ENCODE data around the gene RHEX.

RHEX gene

DNA sequence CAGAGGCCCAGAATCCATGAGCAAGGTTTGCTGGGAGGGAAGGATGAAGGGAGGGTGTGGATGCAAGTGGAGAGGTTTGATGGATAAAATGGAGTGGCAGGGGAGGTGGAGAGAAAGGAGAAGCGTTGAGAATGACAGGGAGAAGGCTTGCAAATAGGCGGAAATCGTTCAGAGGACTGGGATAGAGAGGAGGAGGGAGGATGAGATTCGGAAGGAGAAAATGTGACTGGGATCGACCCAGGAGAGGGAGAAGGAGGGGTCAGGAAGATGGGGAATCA, 63.8 kb downstream of the RHEX start:
- TF ChIP-seq, protein P1, sequence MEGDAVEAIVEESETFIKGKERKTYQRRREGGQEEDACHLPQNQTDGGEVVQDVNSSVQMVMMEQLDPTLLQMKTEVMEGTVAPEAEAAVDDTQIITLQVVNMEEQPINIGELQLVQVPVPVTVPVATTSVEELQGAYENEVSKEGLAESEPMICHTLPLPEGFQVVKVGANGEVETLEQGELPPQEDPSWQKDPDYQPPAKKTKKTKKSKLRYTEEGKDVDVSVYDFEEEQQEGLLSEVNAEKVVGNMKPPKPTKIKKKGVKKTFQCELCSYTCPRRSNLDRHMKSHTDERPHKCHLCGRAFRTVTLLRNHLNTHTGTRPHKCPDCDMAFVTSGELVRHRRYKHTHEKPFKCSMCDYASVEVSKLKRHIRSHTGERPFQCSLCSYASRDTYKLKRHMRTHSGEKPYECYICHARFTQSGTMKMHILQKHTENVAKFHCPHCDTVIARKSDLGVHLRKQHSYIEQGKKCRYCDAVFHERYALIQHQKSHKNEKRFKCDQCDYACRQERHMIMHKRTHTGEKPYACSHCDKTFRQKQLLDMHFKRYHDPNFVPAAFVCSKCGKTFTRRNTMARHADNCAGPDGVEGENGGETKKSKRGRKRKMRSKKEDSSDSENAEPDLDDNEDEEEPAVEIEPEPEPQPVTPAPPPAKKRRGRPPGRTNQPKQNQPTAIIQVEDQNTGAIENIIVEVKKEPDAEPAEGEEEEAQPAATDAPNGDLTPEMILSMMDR (IDR thresholded peaks at IDR 0.05): no peak

DNA sequence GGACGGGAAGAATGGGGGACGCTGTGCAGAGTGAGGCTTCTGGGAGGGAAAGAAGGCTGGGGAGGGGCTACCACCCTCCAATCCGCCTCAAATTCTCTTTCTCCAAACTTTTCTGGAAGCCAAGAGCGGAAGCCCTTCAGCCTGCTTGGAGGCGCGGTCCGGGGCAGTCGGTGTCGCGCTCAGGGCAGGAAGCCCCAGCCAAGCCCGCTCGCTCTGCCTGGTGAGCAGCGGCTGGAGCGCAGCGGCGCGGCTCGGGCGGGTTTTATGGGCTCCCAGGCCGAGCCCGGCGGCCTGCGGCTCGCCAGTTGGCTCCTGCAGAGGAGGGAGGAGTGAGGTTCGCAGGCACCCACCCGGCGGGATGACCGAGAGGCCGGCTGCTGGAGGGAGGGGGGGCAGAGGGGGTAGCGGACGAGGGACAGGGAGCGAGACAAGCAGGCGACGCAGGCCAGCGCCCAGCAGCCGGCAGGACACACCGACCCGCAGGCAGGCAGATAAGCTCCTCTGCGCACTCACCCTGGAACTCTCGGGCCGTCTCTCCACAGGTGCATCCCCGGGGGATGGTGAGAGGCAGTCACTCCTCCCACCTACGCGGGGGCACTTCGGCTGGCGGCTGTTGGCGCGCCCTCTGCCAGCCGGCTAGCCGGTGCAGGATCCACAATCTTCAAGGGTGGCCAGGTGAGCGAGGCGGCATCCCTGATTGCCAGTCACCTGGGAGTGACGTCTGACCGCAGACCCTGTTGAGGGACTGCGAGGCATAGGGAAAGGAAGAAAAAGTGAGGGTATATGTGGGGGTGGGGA, 64.4 kb downstream of the RHEX start, which contains the start of gene AVPR1B:
Gene AVPR1B (minus strand): TSS at position 238 of the 798 bp plus-strand sequence. CDS start 498 bp downstream, outside the sequence.
- TF ChIP-seq, protein P1 (IDR thresholded peaks at IDR 0.05): no peak

DNA sequence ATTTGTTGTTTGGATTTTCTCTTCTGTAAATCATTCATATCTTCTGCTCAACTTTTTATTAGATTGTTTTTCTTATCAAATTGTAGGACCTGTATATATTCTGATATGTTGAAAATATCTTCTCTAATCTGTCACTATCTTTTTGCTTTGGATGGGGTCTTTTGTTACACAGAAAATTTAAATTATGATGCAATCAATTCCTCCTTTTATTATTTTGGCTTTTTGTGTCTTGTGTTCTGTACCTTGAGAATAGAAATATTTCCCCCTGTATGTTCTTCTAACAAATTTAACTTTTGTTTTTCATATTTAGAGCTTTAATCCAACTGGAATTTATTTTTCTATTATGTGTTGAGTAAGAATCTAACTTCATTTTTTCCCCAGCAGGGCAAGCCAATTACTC, 67.4 kb downstream of the RHEX start:
- TF ChIP-seq, protein P1 (IDR thresholded peaks at IDR 0.05): no peak

DNA sequence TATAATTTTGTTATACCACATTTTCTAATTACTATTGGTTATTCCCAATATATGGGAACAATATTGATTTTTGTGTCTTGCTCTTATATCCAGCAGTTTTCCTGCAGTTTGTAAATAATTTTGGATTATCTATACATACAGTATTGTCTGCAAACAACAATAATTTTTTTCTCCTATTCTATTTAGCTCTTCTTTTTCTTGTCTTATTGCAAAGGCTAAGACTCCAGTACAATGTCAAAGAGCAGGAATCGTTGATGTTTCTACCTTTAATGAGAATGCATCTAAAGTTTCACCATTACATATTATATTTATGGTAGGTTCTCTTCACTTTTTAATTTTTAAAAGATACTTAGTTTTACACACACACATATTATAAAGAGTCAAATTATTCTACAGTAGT, 68.3 kb downstream of the RHEX start:
- TF ChIP-seq, protein P1 (IDR thresholded peaks at IDR 0.05): no peak

DNA sequence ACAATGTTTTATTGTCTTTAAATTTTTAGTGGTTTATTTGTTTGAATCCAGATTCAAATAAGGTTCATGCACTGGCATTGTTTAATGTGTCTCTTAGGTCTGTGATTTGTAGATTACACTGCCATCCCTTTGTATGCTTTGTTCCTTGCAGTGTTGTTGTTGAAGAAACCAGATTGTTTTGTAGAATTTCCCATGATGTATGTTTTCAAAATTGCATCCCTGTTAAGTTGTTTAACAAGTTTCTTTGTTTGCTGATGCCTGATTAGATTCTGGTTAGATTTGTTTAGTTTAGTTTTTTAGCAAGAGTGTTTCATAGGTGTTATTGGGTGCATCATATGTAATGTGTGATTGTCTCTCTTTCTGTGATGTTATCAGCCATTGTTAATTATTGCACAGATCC, 69.7 kb downstream of the RHEX start:
- TF ChIP-seq, protein P1 (IDR thresholded peaks at IDR 0.05): no peak

DNA sequence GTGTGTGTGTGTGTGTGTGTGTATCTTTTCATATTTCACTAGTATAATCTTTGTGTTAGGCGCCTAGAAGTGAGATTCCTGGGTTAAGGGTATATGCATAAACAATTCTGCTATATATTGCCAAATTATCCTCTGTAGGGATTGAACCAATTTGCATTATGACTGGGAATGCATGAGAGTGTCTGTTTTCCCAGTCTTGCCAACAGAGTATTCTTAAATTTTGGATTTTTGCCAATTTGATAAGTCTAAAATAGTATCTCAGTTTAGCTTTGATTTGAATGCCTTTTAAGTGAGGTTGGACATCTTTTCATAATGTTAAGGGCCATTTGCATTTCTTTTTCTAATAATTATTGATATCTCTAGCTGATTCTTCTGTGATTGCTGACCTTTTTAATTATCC, 72.4 kb downstream of the RHEX start:
- TF ChIP-seq, protein P1 (IDR thresholded peaks at IDR 0.05): no peak

DNA sequence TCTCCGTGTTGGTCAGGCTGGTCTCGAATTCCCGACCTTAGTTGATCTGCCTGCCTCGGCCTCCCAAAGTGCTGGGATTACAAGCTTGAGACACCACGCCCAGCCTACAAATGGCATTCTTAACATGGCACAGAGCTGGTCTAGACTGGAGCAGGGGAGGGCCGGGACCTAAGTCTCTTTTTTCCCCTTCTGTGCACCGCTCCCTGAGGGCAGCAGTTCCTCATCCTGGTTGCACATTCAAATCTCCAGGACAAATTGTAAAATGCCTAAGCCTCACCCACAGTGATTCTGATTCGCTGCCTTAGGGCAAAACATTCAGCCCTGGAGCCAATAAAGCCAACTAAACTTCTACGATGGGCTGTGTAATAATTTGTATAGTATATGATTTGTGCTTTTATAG, 74.4 kb downstream of the RHEX start:
- TF ChIP-seq, protein P1 (IDR thresholded peaks at IDR 0.05): no peak

DNA sequence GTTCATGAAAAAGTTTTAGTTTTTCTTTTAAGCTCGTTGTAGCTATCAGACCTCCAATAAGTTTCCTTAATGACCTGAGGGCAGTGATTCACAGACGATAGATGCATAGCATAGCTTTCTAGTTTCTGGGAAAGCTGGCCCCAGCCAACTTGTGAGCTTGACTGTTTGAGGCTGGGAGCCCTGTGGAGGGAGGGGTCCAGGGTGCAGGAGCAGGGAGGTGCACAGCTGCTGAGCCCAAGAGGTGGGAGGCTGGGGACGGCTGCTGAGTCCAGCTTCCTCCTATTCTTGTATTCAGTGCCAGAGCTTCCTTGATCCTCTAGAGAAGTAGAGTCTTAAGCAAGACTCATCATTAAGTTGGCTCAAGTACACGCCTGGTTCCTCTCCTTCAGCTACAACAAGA, 75.2 kb downstream of the RHEX start:
- TF ChIP-seq, protein P1 (IDR thresholded peaks at IDR 0.05): no peak
